Ishikawa (cell line): ENCODE results near the gene KCNMB2.

ENCODE experiments used
- CEBPB ChIP-seq: IDR thresholded peaks from 2 replicates; pipeline ENCODE4 v1.6.1; 2012
- CREB1 ChIP-seq: IDR thresholded peaks from 2 replicates; pipeline ENCODE4 v1.6.1; 2012; ENCODE audit warnings: low read depth
- EGR1 ChIP-seq: IDR thresholded peaks from 2 replicates; pipeline ENCODE4 v1.6.1; 2012
- EP300 ChIP-seq: IDR thresholded peaks from 2 replicates; pipeline ENCODE4 v1.6.1; 2012; ENCODE audit warnings: borderline replicate concordance
- FOXM1 ChIP-seq: IDR thresholded peaks from 2 replicates; pipeline ENCODE4 v1.6.1; 2012; ENCODE audit warnings: low read depth, borderline replicate concordance
- MAX ChIP-seq: IDR thresholded peaks from 2 replicates; pipeline ENCODE4 v1.6.1; 2012
- NFIC ChIP-seq: IDR thresholded peaks from 2 replicates; pipeline ENCODE4 v1.6.1; 2012
- RAD21 ChIP-seq: IDR thresholded peaks from 2 replicates; pipeline ENCODE4 v1.6.1; 2012; ENCODE audit warnings: low read depth
- TAF1 ChIP-seq: IDR thresholded peaks from 2 replicates; pipeline ENCODE4 v1.6.1; 2012; ENCODE audit warnings: low read depth, mild to moderate bottlenecking
- TCF12 ChIP-seq: IDR thresholded peaks from 2 replicates; pipeline ENCODE4 v1.6.1; 2012; ENCODE audit warnings: low read depth
- TEAD4 ChIP-seq: IDR thresholded peaks from 2 replicates; pipeline ENCODE4 v1.6.1; 2012
- YY1 ChIP-seq: IDR thresholded peaks from 2 replicates; pipeline ENCODE4 v1.6.1; 2012; ENCODE audit warnings: low read depth
- ZBTB7A ChIP-seq: IDR thresholded peaks from 2 replicates; pipeline ENCODE4 v1.6.1; 2012; ENCODE audit warnings: low read depth
- TF ChIP-seq, protein P1 (sequence below): IDR thresholded peaks from 2 replicates; pipeline ENCODE4 v1.6.1; 2012
- TF ChIP-seq, protein P2 (sequence below): IDR thresholded peaks from 2 replicates; pipeline ENCODE4 v1.6.1; 2012; ENCODE audit warnings: low read depth, mild to moderate bottlenecking

The KCNMB2 gene

GRCh38 chr3:178536211-178537079, at the start of gene KCNMB2:
Gene KCNMB2 (plus strand): TSS chr3:178536436.
- TF ChIP-seq TEAD4 (no peak), CEBPB (no peak), EP300 (no peak), YY1 (no peak), CREB1 (no peak), ZBTB7A (no peak), RAD21 (no peak), MAX (no peak), TCF12 (no peak), EGR1 (no peak), FOXM1 (no peak), NFIC (no peak)
- TF ChIP-seq, protein P1, sequence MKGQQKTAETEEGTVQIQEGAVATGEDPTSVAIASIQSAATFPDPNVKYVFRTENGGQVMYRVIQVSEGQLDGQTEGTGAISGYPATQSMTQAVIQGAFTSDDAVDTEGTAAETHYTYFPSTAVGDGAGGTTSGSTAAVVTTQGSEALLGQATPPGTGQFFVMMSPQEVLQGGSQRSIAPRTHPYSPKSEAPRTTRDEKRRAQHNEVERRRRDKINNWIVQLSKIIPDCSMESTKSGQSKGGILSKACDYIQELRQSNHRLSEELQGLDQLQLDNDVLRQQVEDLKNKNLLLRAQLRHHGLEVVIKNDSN: no peak

- TF ChIP-seq TCF12: no peak
- TF ChIP-seq ZBTB7A: no peak
- TF ChIP-seq FOXM1: no peak
- no peak for TF ChIP-seq TAF1
- TF ChIP-seq, protein P1: no peak
- no peak for TF ChIP-seq MAX
- no peak for TF ChIP-seq CEBPB
- TF ChIP-seq CREB1: no peak
- no peak for TF ChIP-seq EP300
Measured at GRCh38 chr3:178486903-178487302, 49.3 kb upstream of the KCNMB2 start.

DNA sequence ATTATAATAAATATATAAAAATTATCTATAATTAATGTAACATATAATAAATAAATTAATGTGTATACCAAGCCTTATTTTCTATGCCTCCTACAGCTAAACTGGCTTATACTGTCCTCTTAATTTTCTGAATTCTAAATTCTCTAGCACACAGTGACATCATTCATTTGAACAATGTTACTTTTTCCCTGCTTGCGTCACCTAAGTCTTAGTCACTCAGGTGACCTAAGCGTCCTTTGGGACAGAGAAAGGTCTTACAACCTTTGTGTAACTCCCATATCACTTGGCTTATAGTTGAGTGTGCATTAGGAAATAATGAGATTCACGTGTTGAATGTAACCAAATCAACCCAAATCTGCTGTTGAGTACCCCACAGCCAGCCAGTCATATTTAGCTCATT, 48.5 kb upstream of the KCNMB2 start:
- TF ChIP-seq TCF12: no peak
- TF ChIP-seq TAF1: no peak
- TF ChIP-seq ZBTB7A: no peak
- TF ChIP-seq, protein P1: no peak
- TF ChIP-seq, protein P2, sequence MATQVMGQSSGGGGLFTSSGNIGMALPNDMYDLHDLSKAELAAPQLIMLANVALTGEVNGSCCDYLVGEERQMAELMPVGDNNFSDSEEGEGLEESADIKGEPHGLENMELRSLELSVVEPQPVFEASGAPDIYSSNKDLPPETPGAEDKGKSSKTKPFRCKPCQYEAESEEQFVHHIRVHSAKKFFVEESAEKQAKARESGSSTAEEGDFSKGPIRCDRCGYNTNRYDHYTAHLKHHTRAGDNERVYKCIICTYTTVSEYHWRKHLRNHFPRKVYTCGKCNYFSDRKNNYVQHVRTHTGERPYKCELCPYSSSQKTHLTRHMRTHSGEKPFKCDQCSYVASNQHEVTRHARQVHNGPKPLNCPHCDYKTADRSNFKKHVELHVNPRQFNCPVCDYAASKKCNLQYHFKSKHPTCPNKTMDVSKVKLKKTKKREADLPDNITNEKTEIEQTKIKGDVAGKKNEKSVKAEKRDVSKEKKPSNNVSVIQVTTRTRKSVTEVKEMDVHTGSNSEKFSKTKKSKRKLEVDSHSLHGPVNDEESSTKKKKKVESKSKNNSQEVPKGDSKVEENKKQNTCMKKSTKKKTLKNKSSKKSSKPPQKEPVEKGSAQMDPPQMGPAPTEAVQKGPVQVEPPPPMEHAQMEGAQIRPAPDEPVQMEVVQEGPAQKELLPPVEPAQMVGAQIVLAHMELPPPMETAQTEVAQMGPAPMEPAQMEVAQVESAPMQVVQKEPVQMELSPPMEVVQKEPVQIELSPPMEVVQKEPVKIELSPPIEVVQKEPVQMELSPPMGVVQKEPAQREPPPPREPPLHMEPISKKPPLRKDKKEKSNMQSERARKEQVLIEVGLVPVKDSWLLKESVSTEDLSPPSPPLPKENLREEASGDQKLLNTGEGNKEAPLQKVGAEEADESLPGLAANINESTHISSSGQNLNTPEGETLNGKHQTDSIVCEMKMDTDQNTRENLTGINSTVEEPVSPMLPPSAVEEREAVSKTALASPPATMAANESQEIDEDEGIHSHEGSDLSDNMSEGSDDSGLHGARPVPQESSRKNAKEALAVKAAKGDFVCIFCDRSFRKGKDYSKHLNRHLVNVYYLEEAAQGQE: no peak
- TF ChIP-seq NFIC: no peak
- TF ChIP-seq YY1: no peak
- TF ChIP-seq FOXM1: no peak
- no peak for TF ChIP-seq MAX

DNA sequence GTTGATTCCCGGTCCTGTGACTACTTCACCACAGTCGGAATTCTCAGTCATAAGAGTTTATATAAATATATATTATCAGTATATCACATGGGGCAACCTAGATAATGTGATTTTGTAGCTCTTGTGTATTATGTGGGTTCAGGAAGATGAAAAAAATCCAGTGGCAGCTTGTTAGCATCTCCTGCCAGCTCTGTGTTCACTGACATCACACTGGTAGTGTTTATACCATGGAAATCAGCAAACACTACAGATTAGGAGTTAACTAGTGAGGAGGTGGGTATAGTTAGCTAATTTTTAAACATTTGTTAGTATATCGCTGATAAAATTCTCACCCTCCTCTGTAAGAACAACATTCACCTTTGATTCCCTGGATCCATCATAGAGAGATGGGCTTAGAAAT, 44.5 kb upstream of the KCNMB2 start:
- TF ChIP-seq, protein P1: no peak
- TF ChIP-seq MAX (no peak), TAF1 (no peak), RAD21 (no peak), CEBPB (no peak), TEAD4 (no peak), EP300 (no peak), CREB1 (no peak), TCF12 (no peak), ZBTB7A (no peak), FOXM1 (no peak), NFIC (no peak), EGR1 (no peak), YY1 (no peak)
- TF ChIP-seq, protein P2: no peak
